ENCODE data around the gene SLC22A8.

- TF ChIP-seq CTCF (conservative IDR thresholded peaks at IDR 0.05): no peak
- TF ChIP-seq EZH2 (IDR thresholded peaks at IDR 0.05; ENCODE audit: low read depth): no peak
Measured at GRCh38 chr11:62953811-62954210, 61.8 kb downstream of the SLC22A8 start.

All from PC-9 (cell line).